Urinary bladder (tissue), 4 donors: ENCODE results near the gene UBASH3A. TPM values are rescaled to one million over a fixed set of nuclear protein-coding genes. Genes with fewer than 3 reads are reported as not detected.

Source experiments
- DNase-seq: peaks from one replicate; pipeline ENCODE4 v3.0.0-alpha.2; 2015; ENCODE audit errors: extremely low spot score
- H3K27ac ChIP-seq: one replicate; pipeline ENCODE4 v1.5.1; 2013; ENCODE audit warnings: low read depth, mild to moderate bottlenecking, moderate library complexity
- H3K36me3 ChIP-seq: one replicate; pipeline ENCODE4 v1.6.1; 2013; ENCODE audit warnings: mild to moderate bottlenecking, moderate library complexity; ENCODE audit not compliant: insufficient read depth
- H3K4me1 ChIP-seq: one replicate; pipeline ENCODE4 v1.6.1; 2013; ENCODE audit warnings: mild to moderate bottlenecking, moderate library complexity; ENCODE audit not compliant: insufficient read depth
- H3K4me3 ChIP-seq: one replicate; pipeline ENCODE4 v1.5.1; 2013; ENCODE audit warnings: low read depth, low read length
- WGBS: extraction: QIAGEN DNeasy Blood & Tissue Kit; methylation state at CpG from one replicate; pipeline ENCODE4 v1.1.7; 2013; 5-methylcytosine and 5-hydroxymethylcytosine counted together
- polyA plus RNA-seq: library from polyadenylated mRNA; stranded (reverse); fragments of 200-250 nt; gene quantifications from one replicate; pipeline ENCODE4 v1.2.3, GENCODE V29; 2013
- total RNA-seq: library from RNA; depleted of rRNA; stranded (reverse); fragments of >200 nt; gene quantifications from one replicate; pipeline ENCODE4 v1.2.3, GENCODE V29; 2014
- donor health status: healthy with polysubstance abuse.
- donor health status: healthy.

UBASH3A gene
- total and polyA plus RNA-seq, 2 donors = 0.27 to 0.32 TPM

- Histone ChIP-seq H3K4me3 (no peak overlapping the region), H3K4me1 (no peaks in the 10 kb centered on the region), H3K27ac (no peak overlapping the region), H3K36me3 (no peaks in the 10 kb centered on the region)
- WGBS = 72% methylated on average over 9 of the region's 9 CpGs
- DNase-seq = no peak
Observed at GRCh38 chr21:42454786-42455185, 51.1 kb downstream of the UBASH3A start.

GRCh38 chr21:42455196-42455595, 51.5 kb downstream of the UBASH3A start:
- Histone ChIP-seq H3K36me3 (no peaks in the 10 kb centered on the region), H3K4me1 (no peaks in the 10 kb centered on the region), H3K27ac (no peak overlapping the region), H3K4me3 (no peak overlapping the region)
- WGBS = 75% methylated on average over 9 of the region's 9 CpGs
- no peak for DNase-seq

GRCh38 chr21:42455754-42456440, 52.2 kb downstream of the UBASH3A start:
- Histone ChIP-seq H3K36me3 (no peaks in the 10 kb centered on the region), H3K4me3 (no peak overlapping the region), H3K27ac (no peak overlapping the region), H3K4me1 (no peaks in the 10 kb centered on the region)
- WGBS = 85% methylated on average over 10 of the region's 10 CpGs
- DNase-seq = no peak

- Histone ChIP-seq H3K4me3 (no peak overlapping the region), H3K4me1 (no peaks in the 10 kb centered on the region), H3K36me3 (no peaks in the 10 kb centered on the region), H3K27ac (no peak overlapping the region)
- 66% methylated on average over 8 of the region's 8 CpGs for WGBS
- DNase-seq = no peak
Observed at GRCh38 chr21:42456457-42456856, 52.8 kb downstream of the UBASH3A start.

GRCh38 chr21:42459082-42459460, 55.4 kb downstream of the UBASH3A start:
- Histone ChIP-seq H3K4me3 (no peak overlapping the region), H3K27ac (no peak overlapping the region), H3K4me1 (no peaks in the 10 kb centered on the region), H3K36me3 (no peaks in the 10 kb centered on the region)
- no peak for DNase-seq
- 60% methylated on average over 1 of the region's 1 CpG for WGBS

GRCh38 chr21:42459546-42460215, 56.0 kb downstream of the UBASH3A start:
- Histone ChIP-seq H3K4me1 (no peaks in the 10 kb centered on the region), H3K4me3 (no peak overlapping the region), H3K27ac (no peak overlapping the region), H3K36me3 (no peaks in the 10 kb centered on the region)
- no peak for DNase-seq
- WGBS = 79% methylated on average over 11 of the region's 11 CpGs

GRCh38 chr21:42460391-42461184, 56.9 kb downstream of the UBASH3A start:
- Histone ChIP-seq H3K36me3 (no peaks in the 10 kb centered on the region), H3K27ac (no peak overlapping the region), H3K4me3 (no peak overlapping the region), H3K4me1 (no peaks in the 10 kb centered on the region)
- no peak for DNase-seq
- WGBS = 69% methylated on average over 14 of the region's 14 CpGs

- Histone ChIP-seq H3K4me3 (no peak overlapping the region), H3K36me3 (no peaks in the 10 kb centered on the region), H3K4me1 (no peaks in the 10 kb centered on the region), H3K27ac (no peak overlapping the region)
- DNase-seq = no peak
- WGBS = 87% methylated on average over 5 of the region's 5 CpGs
Observed at GRCh38 chr21:42461185-42461520, 57.5 kb downstream of the UBASH3A start.

GRCh38 chr21:42461881-42462877, 58.5 kb downstream of the UBASH3A start:
- Histone ChIP-seq H3K36me3 (no peaks in the 10 kb centered on the region), H3K4me3 (no peak overlapping the region), H3K27ac (no peak overlapping the region), H3K4me1 (no peaks in the 10 kb centered on the region)
- 84% methylated on average over 10 of the region's 10 CpGs for WGBS
- DNase-seq = no peak

- Histone ChIP-seq H3K27ac (no peak overlapping the region), H3K36me3 (no peaks in the 10 kb centered on the region), H3K4me3 (no peak overlapping the region), H3K4me1 (no peaks in the 10 kb centered on the region)
- WGBS = 81% methylated on average over 17 of the region's 17 CpGs
- DNase-seq = no peak
Observed at GRCh38 chr21:42463861-42464515, 60.3 kb downstream of the UBASH3A start.

- no peak overlapping the region for H3K4me3 ChIP-seq
- no peaks in the 10 kb centered on the region for H3K4me1 ChIP-seq
- no peak for DNase-seq
- H3K27ac ChIP-seq = no peak overlapping the region
- H3K36me3 ChIP-seq = no peaks in the 10 kb centered on the region
- 53% methylated on average over 8 of the region's 8 CpGs for WGBS
Observed at GRCh38 chr21:42465008-42465802, 61.5 kb downstream of the UBASH3A start.

- Histone ChIP-seq H3K4me3 (no peak overlapping the region), H3K36me3 (no peaks in the 10 kb centered on the region), H3K4me1 (no peaks in the 10 kb centered on the region), H3K27ac (no peak overlapping the region)
- WGBS = 87% methylated on average over 3 of the region's 3 CpGs
- DNase-seq = no peak
Observed at GRCh38 chr21:42465803-42466127, 62.1 kb downstream of the UBASH3A start.
